DMS53 treated with DMSO at 0.1 percent for 48 hours (cell line): ENCODE results near the gene SRMS.
"Not testable (repeated sequence)": the region's sequence is repeated elsewhere in the genome, so short reads cannot be mapped to it uniquely, and the experiment has no call there.

ENCODE experiments used
- DNase-seq: peaks from one replicate; lab custom pipeline; 2025; ENCODE audit not compliant: unreplicated experiment; lab: John Stamatoyannopoulos, UW

Gene SRMS

DNA sequence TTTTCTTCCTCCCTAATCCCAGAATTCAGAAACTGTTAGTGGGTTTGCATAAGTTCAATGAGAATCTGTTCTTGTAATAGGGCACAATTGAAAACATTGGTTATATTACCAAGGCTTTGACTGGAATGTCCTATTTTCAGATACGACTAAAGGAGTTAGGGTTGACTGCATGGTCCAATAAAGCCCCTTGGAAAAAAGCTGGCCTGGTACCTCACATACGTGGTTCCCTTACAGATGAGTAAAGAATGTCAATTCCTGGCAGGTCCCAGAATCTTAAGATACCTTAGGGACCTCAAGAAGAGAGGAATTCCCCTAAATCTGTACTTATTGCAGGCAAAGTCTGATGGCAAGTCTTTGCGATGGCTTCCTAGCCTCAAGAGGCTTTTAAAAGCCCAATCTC is 22.4 kb downstream of the SRMS start:
- DNase-seq = no peak

- DNase-seq = no peak
Observed at GRCh38 chr20:63522981-63523611, 24.5 kb downstream of the SRMS start.

DNA sequence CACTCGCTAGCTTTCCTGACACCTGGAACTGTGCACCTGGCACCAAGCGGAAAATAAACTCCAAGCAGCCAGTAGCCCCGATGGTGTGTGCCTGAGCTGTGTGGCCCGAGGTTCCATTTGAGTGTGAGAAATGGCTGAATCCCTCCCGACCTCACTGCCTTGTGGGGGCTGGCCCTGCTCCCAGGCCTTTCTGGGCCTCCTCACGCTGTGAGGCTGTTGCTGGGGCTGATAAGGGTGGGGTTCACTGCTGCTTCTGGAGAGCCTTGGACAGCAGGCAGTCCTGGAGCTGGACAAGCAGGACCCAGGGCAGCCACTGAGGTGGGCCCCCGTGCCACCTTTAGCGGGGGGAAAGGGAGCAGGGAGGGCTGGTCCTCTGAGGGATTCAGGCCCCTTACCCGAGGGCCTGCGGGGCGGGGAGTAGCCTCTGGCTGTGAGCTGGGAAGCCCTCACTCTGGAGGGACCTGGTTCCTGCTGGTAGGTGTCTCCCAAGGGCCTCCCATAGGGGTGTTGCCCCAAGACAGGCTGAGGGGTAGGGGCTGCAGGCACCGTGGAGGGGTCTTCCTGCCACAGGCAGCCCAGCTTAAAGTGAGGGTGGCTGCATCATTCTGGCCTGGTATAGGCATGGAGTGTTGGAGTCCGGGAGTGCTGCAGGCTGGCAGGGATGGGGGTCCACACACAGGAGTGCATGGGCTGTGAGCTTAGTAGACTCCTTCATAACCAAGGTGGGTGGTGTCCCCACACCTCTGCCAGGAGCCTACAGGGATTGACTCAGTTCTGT is 25.3 kb downstream of the SRMS start:
- DNase-seq = no peak

- no peak for DNase-seq
Observed at GRCh38 chr20:63521602-63522001, 25.9 kb downstream of the SRMS start.

DNA sequence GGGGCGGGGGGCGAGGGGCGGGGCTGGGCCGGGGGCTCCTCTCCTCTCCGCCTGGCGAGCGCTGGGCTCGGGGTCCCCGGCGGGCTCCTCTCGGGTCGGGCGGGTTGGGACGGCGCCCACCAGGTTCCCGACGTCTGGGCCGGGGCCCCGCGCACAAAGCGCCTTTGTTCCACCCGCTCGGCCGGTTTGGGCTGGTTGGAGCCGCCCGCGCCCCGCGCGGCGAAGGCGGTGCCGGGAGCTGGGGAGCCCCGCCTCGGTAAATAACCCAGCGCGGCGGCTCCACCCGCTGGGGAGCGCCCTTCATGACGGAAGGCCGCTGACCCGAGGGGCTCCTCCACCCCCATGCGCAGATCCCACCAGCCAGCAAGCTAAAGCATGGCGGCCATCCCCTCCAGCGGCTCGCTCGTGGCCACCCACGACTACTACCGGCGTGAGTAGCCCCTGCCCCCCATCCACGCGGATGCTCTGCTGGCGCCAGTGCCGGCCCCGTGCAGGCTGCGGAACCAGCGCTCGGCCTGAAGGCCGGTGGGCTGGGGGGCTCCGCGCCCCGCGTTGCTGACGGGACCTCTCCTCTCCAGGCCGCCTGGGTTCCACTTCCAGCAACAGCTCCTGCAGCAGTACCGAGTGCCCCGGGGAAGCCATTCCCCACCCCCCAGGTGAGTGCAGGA is 26.5 kb downstream of the SRMS start:
- DNase-seq = no peak

DNA sequence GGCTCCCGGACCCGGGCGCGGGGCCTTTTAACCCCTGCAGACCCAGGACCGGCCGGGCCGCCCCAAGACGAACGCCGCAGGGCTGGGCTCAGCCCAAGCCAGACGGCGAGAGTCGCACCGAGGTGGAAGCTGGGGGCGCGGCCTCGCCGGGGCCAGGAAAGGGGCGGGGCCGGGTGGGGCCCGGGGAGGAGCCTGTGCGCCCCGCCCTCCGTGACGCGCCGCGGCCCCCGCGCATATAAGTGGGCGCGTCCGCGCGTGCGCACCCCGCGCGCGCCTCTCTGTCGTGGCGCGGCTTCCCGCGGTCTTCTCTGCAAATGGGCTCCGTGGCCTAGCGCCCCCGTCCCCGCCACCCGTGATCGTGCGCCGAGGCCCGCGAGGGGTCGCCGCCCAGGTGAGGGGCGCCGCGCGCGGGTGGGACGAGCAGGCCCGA is 27.0 kb downstream of the SRMS start, which contains the start of gene PPDPF:
Gene PPDPF, plus strand, starts transcription at position 262 of the 430 bp plus-strand sequence. CDS start 544 bp downstream, outside the sequence.
- no peak for DNase-seq

- no peak for DNase-seq
Observed at GRCh38 chr20:63519668-63520503, 27.7 kb downstream of the SRMS start.

DNA sequence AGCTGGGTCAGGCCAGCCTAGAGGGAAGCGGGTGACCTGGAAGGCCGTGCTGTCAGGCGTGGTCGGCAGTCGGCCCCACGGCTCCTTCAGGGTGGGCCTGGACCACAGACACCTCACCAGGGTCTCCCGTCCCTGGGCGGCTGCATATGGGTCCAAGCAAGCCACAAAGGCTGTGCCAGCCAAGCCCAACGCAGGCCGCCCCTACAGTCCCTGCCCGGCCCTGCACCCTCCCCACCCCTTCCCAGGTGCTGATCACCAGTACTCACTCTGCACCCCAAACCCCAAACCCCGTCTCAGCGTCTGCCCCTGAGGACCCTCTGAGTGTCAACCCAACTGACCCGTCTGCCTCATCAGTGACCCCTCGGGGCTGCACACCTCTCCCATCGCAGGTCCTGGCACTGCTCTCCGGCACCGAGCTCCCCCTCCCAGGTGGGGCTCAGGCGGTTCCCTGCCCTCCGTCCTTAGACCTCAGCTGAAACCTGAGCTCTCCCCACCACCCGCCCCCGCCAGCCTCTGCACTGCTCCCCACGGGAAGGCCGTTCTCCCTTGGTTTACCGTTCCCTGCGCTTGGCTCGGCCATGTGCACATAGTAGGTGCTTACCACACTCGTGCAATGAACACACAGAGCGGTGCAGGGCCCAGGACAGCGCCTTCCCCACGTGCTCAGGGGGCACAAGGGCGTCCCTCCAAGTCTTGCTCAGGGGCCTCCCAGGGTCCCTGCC is 28.4 kb downstream of the SRMS start:
- no peak for DNase-seq

GRCh38 chr20:63518351-63518861 is 29.1 kb downstream of the SRMS start:
- DNase-seq = no peak

DNA sequence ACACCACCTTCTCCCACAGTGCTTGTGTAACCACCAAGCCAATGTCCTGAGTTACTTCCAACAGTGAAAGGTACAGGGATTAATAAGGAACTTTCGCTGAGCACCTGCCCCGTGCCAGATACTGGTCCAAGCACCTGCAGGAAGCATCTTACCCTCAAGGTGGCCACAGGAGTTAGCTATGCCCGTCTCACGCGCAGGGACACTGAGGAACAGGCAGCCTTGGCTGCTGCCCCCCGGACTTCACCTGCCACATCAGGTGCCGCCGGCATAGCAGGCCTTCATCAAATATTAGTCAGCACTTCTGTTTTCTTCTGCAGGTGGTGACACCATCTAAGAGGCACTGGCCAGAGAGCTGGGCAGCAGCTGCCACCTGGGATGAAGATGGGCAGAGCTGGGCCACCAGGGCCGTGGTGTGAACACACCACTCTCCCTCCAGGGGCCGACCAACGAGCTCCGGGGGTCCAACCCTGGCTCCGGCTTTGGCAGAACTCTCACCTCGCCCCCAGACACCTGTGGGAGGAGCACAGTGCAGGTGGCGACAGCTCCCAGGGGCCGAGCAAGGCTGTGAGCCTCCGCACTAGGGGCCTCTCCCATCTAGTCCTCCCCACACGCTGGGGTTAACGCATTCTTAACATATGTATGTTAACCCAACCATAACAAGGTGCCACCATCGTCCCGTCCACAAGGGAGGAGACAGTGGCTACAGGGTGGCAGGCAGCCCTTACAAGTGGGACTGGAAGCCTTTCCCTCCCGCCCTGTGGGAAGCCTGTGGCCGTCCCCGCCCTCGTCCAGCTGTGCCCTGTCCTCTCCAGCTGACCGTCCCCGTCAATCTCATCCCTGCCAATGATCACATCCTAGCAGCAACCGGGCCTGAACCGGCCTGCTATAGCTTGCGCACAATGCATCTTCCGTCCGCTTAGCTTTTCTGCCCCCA is 29.9 kb downstream of the SRMS start:
- DNase-seq = no peak

GRCh38 chr20:63514520-63514919 is 33.0 kb downstream of the SRMS start:
- not testable (repeated sequence) for DNase-seq

- DNase-seq = no peak
Observed at GRCh38 chr20:63513207-63513606, 34.3 kb downstream of the SRMS start.

DNA sequence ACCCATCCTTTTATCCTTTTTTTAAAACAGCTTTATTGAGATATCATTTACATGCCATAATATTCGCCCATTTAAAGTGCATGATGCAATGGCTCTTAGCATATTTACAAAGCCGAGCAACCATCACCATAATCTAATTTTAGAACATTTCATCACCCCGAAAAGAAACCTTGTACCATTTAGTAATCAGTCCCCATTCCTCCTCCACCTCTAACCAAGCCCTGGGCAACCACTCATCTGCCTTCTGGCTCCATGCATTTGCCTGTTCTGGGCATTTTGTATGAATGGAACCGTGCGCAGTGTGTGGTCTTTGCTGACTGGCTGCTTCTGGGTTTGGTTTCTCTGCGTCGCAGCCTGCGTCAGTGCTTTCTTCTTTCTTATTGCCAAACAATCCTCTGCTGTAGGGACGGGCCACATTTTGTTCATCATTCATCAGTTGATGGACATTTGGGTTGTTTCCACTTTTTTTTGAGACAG is 38.4 kb downstream of the SRMS start:
- no peak for DNase-seq

DNA sequence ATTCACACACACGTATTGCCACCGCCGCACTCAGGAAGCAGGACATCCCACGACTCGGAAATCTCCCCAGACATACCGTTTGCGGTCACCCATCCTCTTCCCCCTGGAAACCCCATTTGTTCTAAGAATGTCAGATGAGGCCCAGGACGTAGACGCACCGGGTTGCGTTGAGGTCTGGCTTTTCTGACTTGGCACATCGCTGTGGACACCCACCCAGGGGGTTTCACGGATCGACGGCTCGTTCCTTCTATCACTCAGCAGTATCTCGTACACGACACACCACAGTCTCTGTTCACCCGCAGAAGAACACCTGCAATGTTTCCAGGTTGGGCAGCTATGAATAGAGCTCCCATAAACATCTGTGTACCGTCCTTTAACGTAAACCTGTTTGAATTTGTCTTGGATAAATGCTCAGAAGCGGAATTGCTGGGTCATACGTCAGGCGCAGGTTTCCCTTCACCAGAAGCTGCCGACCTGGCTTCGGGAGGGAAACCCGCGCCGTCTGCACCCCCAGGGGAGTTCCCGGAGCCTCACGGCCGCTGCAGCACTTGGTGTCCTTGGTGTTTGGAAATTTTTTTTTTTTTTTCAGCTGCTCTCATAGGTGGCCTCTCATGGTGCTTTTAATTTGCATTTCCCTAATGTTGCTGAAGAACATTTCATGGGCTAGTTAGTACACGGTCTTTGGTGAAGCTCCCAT is 39.3 kb downstream of the SRMS start:
- no peak for DNase-seq

DNA sequence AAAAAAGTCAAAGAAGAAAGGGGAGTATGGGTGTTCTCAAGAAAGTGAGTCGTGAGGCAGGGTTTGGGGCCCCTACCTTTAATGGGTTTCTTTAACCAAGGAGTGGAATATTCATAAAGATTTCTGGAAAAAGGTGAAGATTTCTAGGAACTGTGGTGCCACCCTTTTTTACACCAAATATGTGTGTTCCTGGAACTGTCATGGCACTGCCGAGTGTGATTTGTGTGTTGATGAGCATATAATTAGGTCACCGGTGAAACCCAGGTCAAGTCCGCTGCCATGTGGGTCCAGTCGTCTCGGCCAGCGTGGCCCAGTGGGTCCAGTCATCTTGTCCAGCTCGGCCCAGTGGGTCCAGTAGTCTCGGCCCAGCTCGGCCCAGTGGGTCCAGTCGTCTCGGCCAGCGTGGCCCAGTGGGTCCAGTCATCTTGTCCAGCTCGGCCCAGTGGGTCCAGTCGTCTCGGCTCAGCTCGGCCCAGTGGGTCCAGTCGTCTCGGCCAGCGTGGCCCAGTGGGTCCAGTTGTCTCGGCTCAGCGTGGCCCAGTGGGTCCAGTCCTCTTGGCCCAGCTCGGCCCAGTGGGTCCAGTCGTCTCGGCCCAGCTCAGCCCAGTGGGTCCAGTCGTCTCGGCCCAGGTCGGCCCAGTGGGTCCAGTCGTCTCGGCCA is 40.3 kb downstream of the SRMS start:
- no peak for DNase-seq

- DNase-seq = no peak
Observed at GRCh38 chr20:63505723-63506122, 41.8 kb downstream of the SRMS start.

- DNase-seq = no peak
Observed at GRCh38 chr20:63505281-63505680, 42.3 kb downstream of the SRMS start.

DNA sequence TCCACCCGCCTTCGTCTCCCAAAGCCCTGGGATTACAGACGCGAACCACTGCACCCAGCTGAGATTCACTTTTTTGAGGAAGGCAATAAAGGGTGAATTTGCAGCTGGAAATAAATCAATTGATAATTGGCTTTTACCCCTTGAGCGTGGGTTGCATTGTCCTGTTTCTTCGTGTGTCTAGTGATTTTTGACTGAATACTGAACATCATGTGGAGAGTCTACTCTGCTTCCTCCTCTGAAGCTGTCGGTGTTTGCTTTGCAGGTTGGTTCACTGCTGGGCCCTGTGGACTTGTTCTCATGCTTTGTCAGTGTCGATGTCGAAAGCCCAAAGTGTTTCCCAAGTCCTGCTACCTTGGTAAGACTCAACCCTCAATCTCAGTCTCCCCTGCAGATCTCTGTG is 42.9 kb downstream of the SRMS start:
- DNase-seq = no peak
